K562 (cell line): Measurements from ENCODE around the gene MET. TPM values are rescaled to one million over a fixed set of nuclear protein-coding genes. Genes with fewer than 3 reads are reported as not detected.
"Not testable (repeated sequence)": the region's sequence is repeated elsewhere in the genome, so short reads cannot be mapped to it uniquely, and the experiment has no call there.

ENCODE experiments used
- ATAC-seq: fragments of 200-7000 bp; cut with Tn5 transposase; 3 replicates; pipeline ENCODE4 v1.9.1; 2020; ENCODE audit warnings: moderate library complexity
- BruUV-seq: library from RNA; stranded (reverse); fragments of 400-500 nt; replicated peaks from 2 replicates; lab custom pipeline; 2021; lab: Mats Ljungman, UMichigan
- CTCF ChIA-PET: fragments of 300-600 bp; formaldehyde crosslinking; extraction: SDS; loops from one replicate; lab custom pipeline; 2021; ENCODE audit warnings: low intra/inter-chr PET ratio; lab: Yijun Ruan, JAX
- POLR2A ChIA-PET: fragments of 300-600, 350-650 bp; sonication (Branson Sonifier 250); formaldehyde crosslinking; extraction: SDS; loops from one replicate; lab custom pipeline; 2021; ENCODE audit warnings: antibody characterized with exemption, inconsistent platforms; lab: Yijun Ruan, JAX
- DNase-seq, 4 experiments: peaks; one replicate each; pipeline versions ENCODE4 v3.0.0 to v3.0.0-alpha.2; 2011 to 2018; ENCODE audit warnings: low spot score in 3 of 4, mixed read lengths in 3 of 4; ENCODE audit errors: extremely low read depth in 1 of 4
- FAIRE-seq: peaks from 2 replicates; lab custom pipeline; 2011; peaks lifted over from hg19 to GRCh38; lab: Jason Lieb, UNC
- H2AFZ ChIP-seq: 2 replicates; pipeline ENCODE4 v1.6.0; 2011; ENCODE audit warnings: low read depth, low read length, control low read depth, inconsistent platforms
- H3K27ac ChIP-seq: fragments of 200-600 bp; 3 replicates; pipeline ENCODE4 v1.8.0; 2011; ENCODE audit warnings: low read depth, mild to moderate bottlenecking, control low read depth, inconsistent platforms, low read length, moderate library complexity, mixed read lengths; ENCODE audit errors: extremely low read depth
- H3K27me3 ChIP-seq, 2 experiments: fragments of 300-600 bp in 1 of 2; 2 replicates in 1 of 2; 3 replicates in 1 of 2; pipeline versions ENCODE4 v1.6.0 to v1.8.0; 2011; ENCODE audit warnings: inconsistent platforms in 2 of 2, low read length in 2 of 2, mild to moderate bottlenecking in 1 of 2, mixed read lengths in 1 of 2, moderate library complexity in 1 of 2; ENCODE audit not compliant: control insufficient read depth in 2 of 2, insufficient read depth in 2 of 2
- H3K36me3 ChIP-seq: fragments of 300-600 bp; 3 replicates; pipeline ENCODE4 v1.8.0; 2011; ENCODE audit warnings: mild to moderate bottlenecking, low read length, inconsistent platforms; ENCODE audit not compliant: control insufficient read depth, insufficient read depth
- H3K4me1 ChIP-seq, 2 experiments: fragments of 200-600 bp in 1 of 2; replicated peaks in 1 of 2; 2 replicates in 1 of 2; 3 replicates in 1 of 2; pipeline versions ENCODE4 v1.5.1 to v1.8.0; 2011; ENCODE audit warnings: inconsistent platforms in 2 of 2, low read length in 2 of 2, mild to moderate bottlenecking in 1 of 2, mixed read lengths in 1 of 2, moderate library complexity in 1 of 2; ENCODE audit not compliant: control insufficient read depth in 2 of 2, insufficient read depth in 2 of 2
- H3K4me2 ChIP-seq: 2 replicates; pipeline ENCODE4 v1.6.1; 2011; ENCODE audit warnings: low read length, control low read depth, inconsistent platforms, mixed read lengths; ENCODE audit not compliant: insufficient read depth
- H3K4me3 ChIP-seq: fragments of 200-600 bp; sonication (generic), shearing (Covaris generic); 2 replicates; pipeline ENCODE4 v1.5.1; 2016; ENCODE audit warnings: control low read depth, inconsistent platforms
- H3K79me2 ChIP-seq: fragments of 200-600 bp; 3 replicates; pipeline ENCODE4 v1.8.0; 2011; ENCODE audit warnings: low read length, inconsistent platforms; ENCODE audit not compliant: control insufficient read depth, insufficient read depth
- H3K9ac ChIP-seq, 2 experiments: 2 replicates each; pipeline versions ENCODE4 v1.6.0 to v1.6.1; 2011; ENCODE audit warnings: low read depth in 2 of 2, low read length in 2 of 2, control low read depth in 1 of 2, inconsistent platforms in 1 of 2, mild to moderate bottlenecking in 1 of 2, mixed read lengths in 1 of 2; ENCODE audit not compliant: insufficient read depth in 1 of 2
- H3K9me1 ChIP-seq: one replicate; pipeline ENCODE4 v1.6.0; 2011; ENCODE audit warnings: inconsistent platforms, mild to moderate bottlenecking, low read length, moderate library complexity; ENCODE audit not compliant: control insufficient read depth, insufficient read depth
- H3K9me3 ChIP-seq: replicated peaks from 2 replicates; pipeline ENCODE4 v1.5.1; 2011; ENCODE audit warnings: low read depth, low read length, inconsistent platforms; ENCODE audit not compliant: control insufficient read depth, insufficient read depth
- H4K20me1 ChIP-seq: replicated peaks from 2 replicates; pipeline ENCODE4 v1.6.1; 2011; ENCODE audit warnings: low read length, inconsistent platforms, mixed read lengths; ENCODE audit not compliant: control insufficient read depth, insufficient read depth
- EHMT2 ChIP-seq: fragments of 450-650 bp; IDR thresholded peaks from 2 replicates; pipeline ENCODE4 v1.6.1; 2018; ENCODE audit warnings: antibody characterized with exemption
- OTX1 ChIP-seq: fragments of 450-650 bp; formaldehyde crosslinking; IDR thresholded peaks from 2 replicates; pipeline ENCODE4 v1.4.0; 2022; ENCODE audit warnings: mild to moderate bottlenecking
- PHF20 ChIP-seq: fragments of 450-650 bp; IDR thresholded peaks from 2 replicates; pipeline ENCODE4 v1.6.1; 2018; ENCODE audit not compliant: partially characterized antibody
- PHF8 ChIP-seq: fragments of 200-600 bp; sonication (generic); IDR thresholded peaks from 2 replicates; pipeline ENCODE4 v1.6.1; 2012; ENCODE audit warnings: mixed run types, mild to moderate bottlenecking, inconsistent platforms, low read length, moderate library complexity, borderline replicate concordance
- RBM39 ChIP-seq: fragments of 200-400 bp; formaldehyde crosslinking; optimal IDR thresholded peaks from 2 replicates; pipeline ENCODE3; 2018; ENCODE audit warnings: low read depth, low read length
- SIRT6 ChIP-seq: IDR thresholded peaks from one replicate; pipeline ENCODE4 v1.6.1; 2012; ENCODE audit warnings: low read depth, mild to moderate bottlenecking, control low read depth, inconsistent platforms, low read length, moderate library complexity
- ZFPM2 ChIP-seq: fragments of 250-450 bp; sonication (Bioruptor Pico); IDR thresholded peaks from 2 replicates; pipeline ENCODE4 v1.5.1; 2022; ENCODE audit warnings: mild to moderate bottlenecking
- ZNF146 ChIP-seq: IDR thresholded peaks from one replicate; pipeline ENCODE4 v1.6.1; 2018; ENCODE audit warnings: missing compliant biosample characterization; ENCODE audit not compliant: unreplicated experiment
- ZNF175 ChIP-seq: fragments of 200-800 bp; sonication (Bioruptor generic); IDR thresholded peaks from 2 replicates; pipeline ENCODE4 v1.6.1; 2016; ENCODE audit warnings: low read depth, mild to moderate bottlenecking, missing genetic modification characterization, missing compliant biosample characterization
- ZNF395 ChIP-seq: fragments of 200-800 bp; sonication (Bioruptor generic); IDR thresholded peaks from 2 replicates; pipeline ENCODE4 v1.6.1; 2017; ENCODE audit warnings: missing genetic modification characterization, missing compliant biosample characterization
- ZNF696 ChIP-seq: fragments of 250-450 bp; sonication (Bioruptor Pico); conservative IDR thresholded peaks from 2 replicates; pipeline ENCODE4 v1.4.0; 2020; ENCODE audit warnings: mild to moderate bottlenecking, moderate library complexity
- WGBS: fragments of 100-300 bp; shearing (Covaris generic); methylation state at CpG from one replicate; pipeline ENCODE4 v1.1.6; 2016; ENCODE audit warnings: low coverage, mixed read lengths; ENCODE audit not compliant: insufficient coverage; ENCODE audit errors: missing lambda C conversion rate; 5-methylcytosine and 5-hydroxymethylcytosine counted together
- in situ Hi-C: fragments of 300-500 bp; cut with MboI; formaldehyde crosslinking; loops from 4 replicates; pipeline ENCODE4 v1.15.0; 2018; ENCODE audit warnings: inconsistent platforms, mixed read lengths
- intact Hi-C: fragments of 100-400 bp; cut with micrococcal nuclease; formaldehyde crosslinking; loops from 2 replicates; pipeline ENCODE4 v1.14.2; 2022
- polyA plus RNA-seq, 8 experiments: library from polyadenylated mRNA; depleted of rRNA in 4 of 8; stranded (reverse) in 5 of 8; unstranded in 3 of 8; fragments of >200 nt; fragmentation: Nextera tagmentation in 2 of 8; fragmentation: Illumina TruSeq in 1 of 8; extraction: Ambion mirVana in 2 of 8; extraction: Trizol in 1 of 8; gene quantifications; 2 replicates each; pipeline versions ENCODE4 v1.2.1 to v1.2.3, GENCODE V29; 2011 to 2014; ENCODE audit warnings: inconsistent platforms in 1 of 8, missing spikeins in 1 of 8
- total RNA-seq, 7 experiments: library from RNA; depleted of rRNA in 6 of 7; stranded (reverse); fragments of >200 nt in 6 of 7; fragmentation: Illumina TruSeq in 2 of 7; extraction: Trizol in 2 of 7; gene quantifications; 2 replicates each; pipeline versions ENCODE4 v1.2.1 to v1.2.3, GENCODE V29; 2011 to 2021; ENCODE audit warnings: low replicate concordance in 1 of 7
- TF ChIP-seq, protein P1 (sequence below): fragments of 250-450 bp; sonication (Bioruptor Pico); IDR thresholded peaks from 2 replicates; pipeline ENCODE4 v1.5.0; 2020; ENCODE audit warnings: mild to moderate bottlenecking, borderline replicate concordance

The MET gene
- total and polyA plus RNA-seq, 9 of the 15 experiments (the other 6 are each of a cell fraction or from before 2014, with no cell fraction given), result 0.84 to 2.4 (median 1.1) TPM

DNA sequence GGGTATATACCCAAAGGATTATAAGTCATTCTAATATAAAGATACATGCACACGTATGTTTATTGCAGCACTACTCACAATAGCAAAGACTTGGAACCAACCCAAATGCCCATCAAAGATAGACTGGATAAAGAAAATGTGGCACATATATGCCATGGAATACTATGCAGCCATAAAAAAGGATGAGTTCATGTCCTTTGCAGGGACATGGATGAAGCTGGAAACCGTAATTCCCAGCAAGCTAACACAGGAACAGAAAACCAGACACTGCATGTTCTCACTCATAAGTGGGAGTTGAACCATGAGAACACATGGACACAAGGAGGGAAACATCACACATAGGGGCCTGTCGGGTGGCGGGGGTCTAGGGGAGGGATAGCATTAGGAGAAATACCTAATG is 79.1 kb downstream of the MET start:
- 0% methylated on average over 4 of the region's 4 CpGs for WGBS
- H4K20me1 ChIP-seq, H3K27me3 ChIP-seq, H3K27ac ChIP-seq, H3K36me3 ChIP-seq, BruUV-seq, in situ Hi-C loops, H3K4me3 ChIP-seq, H3K79me2 ChIP-seq, H3K4me1 ChIP-seq, intact Hi-C loops, ATAC-seq, H2AFZ ChIP-seq, H3K9ac ChIP-seq, H3K9me1 ChIP-seq, POLR2A ChIA-PET, DNase-seq, CTCF ChIA-PET, H3K4me2 ChIP-seq, H3K9me3 ChIP-seq, FAIRE-seq: not testable (repeated sequence)
- peak; percentile 80 for TF ChIP-seq ZNF146 (CRISPR knock-in tag)

DNA sequence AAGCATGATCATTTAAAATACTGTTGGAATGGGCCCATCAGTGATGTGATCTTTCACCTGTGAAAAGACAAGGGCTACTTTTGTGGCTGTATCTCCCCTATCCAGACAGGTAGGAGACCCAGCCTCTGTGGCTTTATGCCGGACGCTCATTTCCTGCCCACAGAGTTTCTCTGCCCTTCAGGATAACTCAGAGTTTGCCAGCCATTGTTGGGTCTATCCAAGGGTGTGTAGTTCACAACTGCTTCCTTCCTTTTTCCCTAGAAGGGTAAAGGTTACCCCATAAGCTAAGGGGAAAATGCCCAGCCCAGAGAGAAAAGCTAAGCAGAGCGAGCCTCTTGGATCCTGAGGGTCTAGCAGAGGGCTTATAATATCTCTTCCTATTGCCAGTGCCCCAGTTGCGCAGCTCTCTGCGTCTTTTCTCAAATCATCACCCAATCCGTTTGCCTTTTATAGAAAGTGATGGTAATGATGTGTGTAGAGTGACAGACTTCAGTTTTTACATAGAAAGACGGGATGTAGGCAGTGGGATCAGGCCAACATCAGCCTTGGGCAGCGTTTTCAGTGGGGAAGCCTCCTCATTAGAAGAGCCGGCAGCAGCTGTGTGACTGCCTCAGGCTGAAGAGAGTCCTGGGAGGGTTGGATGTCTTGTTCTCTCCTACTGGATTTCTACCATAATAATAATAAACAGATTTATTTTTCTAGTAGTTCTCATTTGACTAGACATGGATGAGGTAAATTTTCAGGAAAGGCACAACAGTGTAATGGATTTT is 80.5 kb downstream of the MET start:
- no peak for FAIRE-seq
- TF ChIP-seq ZNF175 (CRISPR knock-in tag) (no peak), ZNF696 (no peak), RBM39 (no peak), ZNF395 (CRISPR knock-in tag) (no peak), OTX1 (CRISPR knock-in tag) (no peak), SIRT6 (no peak), ZFPM2 (CRISPR knock-in tag) (no peak), PHF20 (no peak), PHF8 (no peak), EHMT2 (no peak)
- TF ChIP-seq, protein P1, sequence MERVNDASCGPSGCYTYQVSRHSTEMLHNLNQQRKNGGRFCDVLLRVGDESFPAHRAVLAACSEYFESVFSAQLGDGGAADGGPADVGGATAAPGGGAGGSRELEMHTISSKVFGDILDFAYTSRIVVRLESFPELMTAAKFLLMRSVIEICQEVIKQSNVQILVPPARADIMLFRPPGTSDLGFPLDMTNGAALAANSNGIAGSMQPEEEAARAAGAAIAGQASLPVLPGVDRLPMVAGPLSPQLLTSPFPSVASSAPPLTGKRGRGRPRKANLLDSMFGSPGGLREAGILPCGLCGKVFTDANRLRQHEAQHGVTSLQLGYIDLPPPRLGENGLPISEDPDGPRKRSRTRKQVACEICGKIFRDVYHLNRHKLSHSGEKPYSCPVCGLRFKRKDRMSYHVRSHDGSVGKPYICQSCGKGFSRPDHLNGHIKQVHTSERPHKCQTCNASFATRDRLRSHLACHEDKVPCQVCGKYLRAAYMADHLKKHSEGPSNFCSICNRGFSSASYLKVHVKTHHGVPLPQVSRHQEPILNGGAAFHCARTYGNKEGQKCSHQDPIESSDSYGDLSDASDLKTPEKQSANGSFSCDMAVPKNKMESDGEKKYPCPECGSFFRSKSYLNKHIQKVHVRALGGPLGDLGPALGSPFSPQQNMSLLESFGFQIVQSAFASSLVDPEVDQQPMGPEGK (CRISPR knock-in tag), result no peak

More for the DNA sequence above, 80.5 kb downstream of the MET start:
- POLR2A ChIA-PET, result interaction anchor here (0.8 to 1.2 kb wide), 2 partner anchors 10 to 11 kb away, joined by 3 to 5 read pairs; no protein-coding TSS in a partner anchor
- intact Hi-C loops, result no loop called here
- no peak overlapping the region for H3K9ac ChIP-seq
- no peaks in the 10 kb centered on the region for H3K36me3 ChIP-seq
- no peak overlapping the region for H3K4me3 ChIP-seq
- H3K27me3 ChIP-seq, result 0 out of 5 replicates have a peak, but pooled peaks cover 0 to 7% of the 10 kb centered on the region in 2 experiments
- in situ Hi-C loops, result no loop called here
- H3K79me2 ChIP-seq, result no peaks in the 10 kb centered on the region
- no peak for DNase-seq
- H3K9me3 ChIP-seq, result no peaks in the 10 kb centered on the region
- H4K20me1 ChIP-seq, result no peaks in the 10 kb centered on the region
- ATAC-seq, result no peak
- 2% methylated on average over 9 of the region's 9 CpGs for WGBS
- H3K4me1 ChIP-seq, result no peaks in the 10 kb centered on the region
- no peak overlapping the region for H2AFZ ChIP-seq
- no TSS peak for BruUV-seq
- H3K27ac ChIP-seq, result no peak overlapping the region
- CTCF ChIA-PET, result no interaction called here
- H3K9me1 ChIP-seq, result no peaks in the 10 kb centered on the region
- no peak overlapping the region for H3K4me2 ChIP-seq
